Fibroblast of skin of right quadriceps (primary cell): ENCODE results near the gene NPAS1.
"Not testable (repeated sequence)": the region's sequence is repeated elsewhere in the genome, so short reads cannot be mapped to it uniquely, and the experiment has no call there.

Experiments
- DNase-seq: peaks from one replicate; pipeline ENCODE4 v3.0.0-alpha.2; 2013

Gene NPAS1

GRCh38 chr19:47047272-47047762 is 27.7 kb downstream of the NPAS1 start:
- DNase-seq = no peak

GRCh38 chr19:47047763-47048405 is 28.2 kb downstream of the NPAS1 start:
- peak; percentile 88 for DNase-seq

GRCh38 chr19:47049307-47049700 is 29.7 kb downstream of the NPAS1 start:
- peak; percentile 76 for DNase-seq

- DNase-seq = not testable (repeated sequence)
Measured at GRCh38 chr19:47050562-47050961, 30.9 kb downstream of the NPAS1 start.

GRCh38 chr19:47056411-47056810 is 36.8 kb downstream of the NPAS1 start:
- DNase-seq = no peak

GRCh38 chr19:47057328-47057727 is 37.7 kb downstream of the NPAS1 start:
- peak; percentile 17 for DNase-seq

- no peak for DNase-seq
Measured at GRCh38 chr19:47058621-47059022, 39.0 kb downstream of the NPAS1 start.

- no peak for DNase-seq
Measured at GRCh38 chr19:47063874-47064273, 44.2 kb downstream of the NPAS1 start.

- no peak for DNase-seq
Measured at GRCh38 chr19:47065242-47065641, 45.6 kb downstream of the NPAS1 start.

- DNase-seq = no peak
Measured at GRCh38 chr19:47066376-47067214, 47.0 kb downstream of the NPAS1 start.

GRCh38 chr19:47067215-47067847 is 47.7 kb downstream of the NPAS1 start:
- DNase-seq = no peak

- no peak for DNase-seq
Measured at GRCh38 chr19:47068246-47068645, 48.6 kb downstream of the NPAS1 start.

- no peak for DNase-seq
Measured at GRCh38 chr19:47068876-47069406, 49.3 kb downstream of the NPAS1 start.

GRCh38 chr19:47069795-47070194 is 50.2 kb downstream of the NPAS1 start:
- DNase-seq = no peak

- DNase-seq = no peak
Measured at GRCh38 chr19:47070756-47071155, 51.1 kb downstream of the NPAS1 start.

- no peak for DNase-seq
Measured at GRCh38 chr19:47071731-47072130, 52.1 kb downstream of the NPAS1 start.

GRCh38 chr19:47072323-47072722 is 52.7 kb downstream of the NPAS1 start:
- DNase-seq = no peak

GRCh38 chr19:47073574-47073973 is 53.9 kb downstream of the NPAS1 start:
- no peak for DNase-seq

- no peak for DNase-seq
Measured at GRCh38 chr19:47074621-47075020, 55.0 kb downstream of the NPAS1 start.

GRCh38 chr19:47075179-47075810 is 55.7 kb downstream of the NPAS1 start:
- peak; percentile 14 for DNase-seq

- no peak for DNase-seq
Measured at GRCh38 chr19:47075941-47076340, 56.3 kb downstream of the NPAS1 start.

- DNase-seq = not testable (repeated sequence)
Measured at GRCh38 chr19:47078351-47078750, 58.7 kb downstream of the NPAS1 start.

- DNase-seq = no peak
Measured at GRCh38 chr19:47081095-47081494, 61.5 kb downstream of the NPAS1 start.
